CD4-positive, alpha-beta T cell treated with Interleukin-10 for 1 hour (primary cell): ENCODE measurements around the gene SYK.
"Not testable (repeated sequence)": the region's sequence is repeated elsewhere in the genome, so short reads cannot be mapped to it uniquely, and the experiment has no call there.

ENCODE experiments used
- DNase-seq: peaks from one replicate; pipeline ENCODE4 v3.0.0-alpha.2; 2020

Gene SYK

DNA sequence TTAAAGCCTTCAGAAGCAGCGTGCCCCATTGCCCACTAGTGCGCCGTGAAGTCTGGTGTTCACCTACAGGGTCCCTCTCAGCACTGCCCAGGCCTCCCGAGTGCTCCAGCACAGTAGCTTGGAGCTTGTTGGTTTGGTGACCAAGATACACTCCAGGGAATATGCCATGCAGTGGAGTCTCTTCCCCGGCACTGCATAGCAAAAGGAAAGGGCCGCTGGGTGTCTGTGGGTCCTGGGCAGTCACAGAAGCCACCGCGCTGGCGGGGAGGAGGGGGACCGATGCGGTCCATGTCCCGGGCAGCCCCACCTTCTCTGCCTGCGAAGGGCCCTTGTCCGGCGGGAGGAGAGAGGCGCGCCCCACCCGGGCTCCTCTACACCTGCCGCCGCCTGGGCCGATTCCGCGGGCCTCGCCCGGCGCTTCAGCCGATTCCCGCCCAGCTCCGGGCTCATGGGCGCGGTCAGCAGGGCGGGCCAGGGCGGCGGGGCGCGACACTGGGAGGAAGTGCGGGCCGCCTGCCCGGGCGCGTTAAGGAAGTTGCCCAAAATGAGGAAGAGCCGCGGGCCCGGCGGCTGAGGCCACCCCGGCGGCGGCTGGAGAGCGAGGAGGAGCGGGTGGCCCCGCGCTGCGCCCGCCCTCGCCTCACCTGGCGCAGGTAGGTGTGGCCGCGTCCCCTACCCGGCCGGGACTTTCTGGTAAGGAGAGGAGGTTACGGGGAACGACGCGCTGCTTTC lies at the start of gene SYK:
Gene SYK, plus strand, starts transcription at position 579 of the 732 bp plus-strand sequence. CDS start 42,080 bp downstream, outside the sequence.
- peak; percentile 8 for DNase-seq

DNA sequence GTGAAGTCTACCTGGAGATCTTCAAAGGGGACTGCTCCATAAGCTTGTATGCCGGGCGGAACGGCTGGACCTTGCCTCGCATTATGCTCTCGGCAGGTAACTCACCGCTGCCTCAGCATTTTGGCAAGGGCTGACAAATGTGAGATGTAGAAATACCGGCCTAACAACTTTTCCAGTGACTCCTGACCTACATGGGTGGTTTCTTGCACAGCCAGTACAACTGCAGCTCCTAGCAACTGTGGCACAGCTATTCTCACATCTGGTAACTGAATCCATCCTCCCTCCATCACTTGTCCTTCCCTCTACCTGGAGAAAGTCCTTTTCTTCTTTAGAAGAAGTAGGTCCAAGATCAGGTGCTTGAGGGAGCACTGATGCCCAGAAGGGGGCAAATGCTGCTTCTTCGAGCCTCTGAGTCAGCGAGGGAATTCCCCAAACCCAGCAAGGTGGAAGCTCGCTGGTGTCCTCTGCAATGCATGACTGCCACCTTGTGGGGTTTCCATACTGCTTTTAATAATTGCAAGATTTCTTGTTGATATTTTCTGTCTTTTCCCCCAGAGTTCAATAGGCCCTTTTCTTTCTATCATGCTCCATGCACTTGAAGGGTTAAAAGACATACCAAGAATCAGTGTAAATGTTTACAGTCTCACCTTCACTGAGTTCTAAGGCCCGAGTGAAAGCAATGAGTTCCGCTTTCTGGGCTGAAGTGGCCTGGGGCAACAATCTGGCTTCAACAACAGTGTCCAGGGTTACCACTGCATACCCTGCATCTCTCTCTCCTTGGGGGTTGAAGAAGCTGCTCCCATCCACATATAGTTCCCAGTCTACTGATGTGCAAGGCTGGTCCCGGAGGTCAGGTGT lies 45.9 kb upstream of the SYK start:
- DNase-seq = peak; percentile 51

DNA sequence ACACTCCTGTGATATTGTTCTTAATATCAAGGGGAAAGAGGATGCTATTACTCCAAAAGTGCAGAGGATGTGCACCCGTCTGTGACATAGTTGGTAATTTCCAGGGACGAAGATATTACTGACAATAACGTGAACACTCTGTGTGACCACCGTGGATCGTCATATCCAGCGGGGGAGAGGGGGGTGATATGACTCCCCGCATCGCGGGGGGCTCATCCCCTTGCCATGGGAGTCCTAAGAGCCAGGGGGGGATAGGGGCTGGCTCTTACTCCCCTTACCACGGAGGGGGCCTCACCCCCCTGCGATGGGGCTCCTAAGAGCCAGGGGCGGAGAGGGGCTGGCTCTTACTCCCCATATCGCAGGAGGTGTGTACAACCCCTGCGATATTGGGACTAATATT lies 41.0 kb upstream of the SYK start:
- not testable (repeated sequence) for DNase-seq

DNA sequence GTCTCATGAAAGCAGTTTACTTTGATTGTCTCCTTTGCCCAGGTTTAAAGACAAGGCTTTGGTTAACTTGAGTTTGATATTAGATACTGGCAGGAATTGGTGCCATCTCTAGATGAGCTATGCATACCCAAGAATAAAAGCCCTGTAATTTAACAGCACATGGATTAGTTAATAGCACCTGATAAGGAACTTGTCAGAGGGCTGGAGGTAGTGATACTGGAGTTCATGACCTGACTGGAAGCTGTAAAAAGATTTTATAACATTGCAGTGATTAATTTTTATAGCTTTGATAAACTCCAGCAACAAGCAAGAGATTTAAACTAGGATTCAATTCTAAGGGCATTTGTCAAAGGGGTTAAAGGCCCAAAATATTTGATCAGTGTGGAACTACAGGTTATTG lies 34.9 kb upstream of the SYK start:
- no peak for DNase-seq

DNA sequence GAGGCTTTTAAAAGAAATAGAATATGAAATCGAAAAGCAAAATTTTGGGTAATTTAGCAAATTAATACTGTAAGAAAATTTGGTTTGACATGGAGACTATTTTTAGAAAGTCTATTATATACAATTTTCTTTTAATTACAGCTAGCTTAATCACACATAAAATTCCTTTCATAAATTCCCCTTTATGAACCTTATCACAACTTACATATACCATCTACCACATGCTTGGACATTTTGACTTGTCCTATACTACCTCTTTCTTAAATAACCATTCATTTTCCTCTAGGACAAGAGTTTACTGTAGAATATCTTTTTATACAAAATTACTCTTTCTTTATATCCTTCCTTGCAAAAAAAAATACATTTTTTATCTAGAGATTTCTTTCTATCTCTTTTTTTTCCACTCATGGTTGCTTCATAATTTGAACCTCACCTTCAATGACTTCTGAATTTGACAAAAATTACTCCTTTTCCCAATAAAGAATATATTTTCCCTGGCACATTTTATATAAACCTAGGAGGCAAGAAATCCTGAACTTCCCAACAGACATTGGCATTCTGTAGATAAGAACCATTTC lies 34.0 kb upstream of the SYK start:
- DNase-seq = no peak

DNA sequence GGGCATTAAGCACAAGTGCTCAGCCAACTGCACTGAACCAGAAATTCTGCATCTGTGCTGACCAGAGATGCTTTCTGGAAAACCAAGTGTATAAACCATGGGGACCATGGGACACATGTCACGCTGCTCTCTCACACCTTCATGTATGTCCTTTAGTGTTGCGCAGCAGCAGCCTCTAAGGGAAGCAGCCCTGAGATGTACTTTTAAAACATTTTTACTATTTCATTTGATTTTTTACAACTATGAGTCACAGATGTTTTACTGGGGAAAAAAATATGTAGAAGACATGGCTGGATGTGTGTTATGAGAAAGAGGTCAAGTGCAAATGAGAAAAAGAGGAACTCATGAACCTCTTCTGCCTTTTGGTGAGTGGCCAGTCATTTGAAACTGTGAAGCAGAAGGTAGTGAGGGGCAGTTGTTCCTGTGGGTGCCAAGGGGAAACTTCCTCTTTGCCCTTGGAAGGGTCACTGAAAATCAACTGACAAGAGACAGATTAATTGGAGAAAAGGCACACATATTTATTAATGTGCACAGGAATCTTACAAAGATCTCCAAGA lies 31.4 kb upstream of the SYK start:
- DNase-seq = no peak

DNA sequence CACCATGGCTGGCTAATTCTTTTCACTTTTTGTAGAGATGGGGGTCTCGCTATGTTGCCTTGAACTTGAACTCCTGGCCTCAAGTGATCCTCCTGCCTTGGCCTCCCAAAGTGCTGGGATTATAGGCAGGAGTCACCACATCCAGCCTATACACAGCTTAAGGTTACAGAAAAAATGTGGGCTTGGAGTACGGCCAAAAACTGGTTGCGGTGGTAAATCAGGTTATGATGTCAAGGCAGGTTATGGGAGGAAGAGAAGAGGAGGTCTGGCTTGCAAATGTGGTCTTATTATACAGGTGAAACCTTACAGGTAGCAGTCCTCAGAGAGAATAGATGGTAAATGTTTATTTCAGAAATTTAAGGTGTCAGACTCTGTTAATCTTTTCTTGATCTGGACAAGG lies 30.7 kb upstream of the SYK start:
- no peak for DNase-seq

DNA sequence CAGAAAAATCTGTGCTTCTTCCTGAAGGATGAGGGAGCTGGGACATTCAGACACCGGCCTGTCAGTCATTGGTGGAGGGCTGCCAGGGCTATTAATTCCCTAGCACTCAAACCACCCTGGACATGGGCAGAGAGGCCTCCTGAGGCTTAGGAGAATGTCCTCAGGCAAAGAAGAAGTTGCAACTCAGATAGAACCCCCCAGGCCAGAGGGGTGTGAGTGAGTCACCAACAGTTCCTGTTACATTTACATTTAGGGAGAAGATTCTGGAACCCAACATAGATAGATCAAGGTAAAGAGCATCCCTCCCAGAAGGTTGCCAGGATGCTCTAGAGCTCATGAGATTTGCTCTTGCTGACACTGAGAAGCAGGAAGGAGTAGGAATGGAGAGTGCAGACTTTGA lies 29.2 kb upstream of the SYK start:
- no peak for DNase-seq

DNA sequence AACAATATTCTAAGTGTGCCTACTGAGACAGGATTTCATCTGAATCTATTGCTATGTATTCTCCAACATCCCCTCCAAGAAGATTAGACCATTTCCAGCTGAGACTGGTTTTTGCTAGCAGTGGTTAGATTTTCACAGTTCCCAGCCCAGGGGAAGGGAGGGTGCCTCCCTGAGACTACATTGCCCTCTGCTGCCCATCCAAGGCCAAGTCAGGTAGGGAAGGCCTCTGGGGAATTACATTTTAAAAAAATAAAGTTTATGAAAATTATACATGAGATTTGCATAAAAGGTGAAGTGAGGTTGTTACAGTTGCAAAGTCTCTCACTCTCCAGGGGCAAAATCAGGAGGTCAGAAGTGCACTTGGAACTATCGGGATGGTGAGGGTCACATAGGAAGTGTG lies 28.0 kb upstream of the SYK start:
- DNase-seq = no peak

DNA sequence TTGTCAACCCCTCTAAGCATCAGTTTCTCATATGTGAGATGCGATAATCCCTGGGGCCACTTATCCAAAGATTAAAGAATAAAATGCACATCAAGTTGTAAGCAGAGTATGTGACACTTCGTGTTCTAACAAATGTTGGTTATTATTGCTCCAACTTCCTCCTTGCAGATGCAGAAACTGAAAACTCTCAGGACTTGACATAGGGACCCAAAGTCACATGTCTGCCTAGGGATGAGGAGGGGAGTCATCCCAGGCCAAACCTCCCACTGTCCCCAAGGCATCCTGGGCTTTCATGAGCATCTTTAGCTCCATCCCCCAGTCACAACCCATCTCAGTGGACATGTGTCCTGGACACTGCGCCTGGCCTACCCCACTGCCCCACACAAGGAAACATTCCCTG lies 27.5 kb upstream of the SYK start:
- no peak for DNase-seq

DNA sequence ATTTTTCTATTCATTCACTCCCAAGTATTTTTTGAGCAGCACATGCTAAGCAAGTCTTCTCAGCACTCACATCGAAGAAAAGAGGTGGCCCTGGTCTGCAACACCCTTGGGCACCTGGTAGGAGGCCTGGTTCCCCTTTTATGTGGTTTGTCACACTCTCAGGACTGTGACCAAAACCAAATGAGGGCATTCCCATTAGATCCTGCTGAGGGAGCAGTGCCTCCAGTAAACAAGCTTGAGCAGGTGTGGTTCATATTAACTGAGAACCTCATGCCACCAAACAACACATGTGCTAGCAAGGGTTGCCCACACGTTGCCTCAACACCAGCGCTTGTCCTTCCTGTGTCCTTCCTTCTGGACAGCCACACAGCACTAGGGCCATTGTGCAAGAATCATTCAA lies 26.9 kb upstream of the SYK start:
- no peak for DNase-seq

DNA sequence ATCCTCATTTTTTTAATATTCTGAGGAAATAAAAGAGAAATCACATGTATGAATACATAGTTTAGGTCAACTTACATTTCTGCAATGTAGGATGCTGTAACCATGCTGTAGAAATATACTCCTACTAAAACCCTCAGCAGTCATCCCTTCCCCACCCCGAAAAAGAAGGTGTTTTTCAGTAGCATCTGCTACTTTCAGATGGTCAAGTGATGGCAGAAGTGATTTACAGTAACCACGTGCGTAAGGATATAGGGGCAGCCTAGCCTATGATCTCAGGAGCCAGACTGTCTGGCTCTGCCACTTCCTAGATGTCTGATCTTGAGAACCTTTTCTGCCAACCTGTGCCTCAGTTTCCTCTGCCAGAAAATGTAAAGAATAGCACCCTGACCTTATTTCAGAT lies 26.0 kb upstream of the SYK start:
- no peak for DNase-seq

DNA sequence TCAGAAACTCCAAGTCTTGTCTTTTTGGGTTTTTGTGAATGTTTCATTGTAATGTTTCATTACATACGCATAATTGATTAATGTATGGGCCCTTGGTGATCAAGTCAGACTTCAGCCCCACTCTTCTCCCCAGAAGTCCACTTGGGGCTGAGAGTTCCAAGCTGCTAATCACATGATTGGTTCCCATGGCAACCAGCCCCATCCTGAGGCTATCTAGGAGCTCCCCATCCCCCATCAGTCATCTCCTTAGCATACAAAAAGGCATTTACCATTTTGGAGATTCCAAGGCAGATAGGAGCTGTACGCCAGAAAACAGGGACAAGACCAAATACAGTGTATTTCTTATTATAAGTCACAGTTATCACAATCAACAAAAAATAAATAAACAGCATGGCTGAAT lies 22.9 kb upstream of the SYK start:
- DNase-seq = no peak

DNA sequence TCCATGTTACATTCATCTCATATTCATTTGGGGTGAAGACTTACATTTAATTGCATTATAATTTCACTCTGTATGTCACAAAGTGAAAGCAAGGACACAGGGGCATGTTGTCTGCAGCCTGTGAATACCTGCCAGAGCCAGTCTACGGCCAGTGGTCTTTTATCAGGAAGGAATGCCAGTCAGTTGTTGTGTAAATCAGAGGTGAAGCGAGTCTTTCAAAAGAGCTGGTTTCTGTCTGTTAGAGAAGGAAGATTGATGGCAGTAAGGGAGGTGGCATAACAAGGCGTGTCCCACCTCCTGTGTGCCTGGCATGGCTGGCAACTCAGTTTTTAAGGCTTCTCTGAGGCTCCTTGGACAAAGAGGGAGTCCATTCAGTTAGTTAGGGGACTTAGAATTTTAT lies 18.1 kb upstream of the SYK start:
- DNase-seq = no peak

DNA sequence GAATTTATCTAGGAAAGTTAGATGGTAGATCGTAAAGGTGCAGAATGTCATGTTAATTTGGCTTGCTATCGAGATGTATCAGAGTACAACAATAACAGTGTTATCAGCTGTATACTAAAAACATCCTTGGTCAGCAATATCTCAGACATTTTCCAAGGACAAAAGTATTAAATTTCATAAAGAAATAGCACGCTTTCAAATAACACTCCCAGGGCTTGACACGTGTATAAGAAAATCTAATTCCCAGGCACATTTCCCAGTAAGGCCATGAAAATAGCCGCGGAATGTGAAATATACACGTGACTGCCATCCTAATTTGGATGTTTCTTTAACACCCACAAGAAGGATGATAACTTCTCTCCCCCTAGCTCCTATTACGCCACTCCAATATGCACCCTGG lies 17.7 kb upstream of the SYK start:
- DNase-seq = no peak

DNA sequence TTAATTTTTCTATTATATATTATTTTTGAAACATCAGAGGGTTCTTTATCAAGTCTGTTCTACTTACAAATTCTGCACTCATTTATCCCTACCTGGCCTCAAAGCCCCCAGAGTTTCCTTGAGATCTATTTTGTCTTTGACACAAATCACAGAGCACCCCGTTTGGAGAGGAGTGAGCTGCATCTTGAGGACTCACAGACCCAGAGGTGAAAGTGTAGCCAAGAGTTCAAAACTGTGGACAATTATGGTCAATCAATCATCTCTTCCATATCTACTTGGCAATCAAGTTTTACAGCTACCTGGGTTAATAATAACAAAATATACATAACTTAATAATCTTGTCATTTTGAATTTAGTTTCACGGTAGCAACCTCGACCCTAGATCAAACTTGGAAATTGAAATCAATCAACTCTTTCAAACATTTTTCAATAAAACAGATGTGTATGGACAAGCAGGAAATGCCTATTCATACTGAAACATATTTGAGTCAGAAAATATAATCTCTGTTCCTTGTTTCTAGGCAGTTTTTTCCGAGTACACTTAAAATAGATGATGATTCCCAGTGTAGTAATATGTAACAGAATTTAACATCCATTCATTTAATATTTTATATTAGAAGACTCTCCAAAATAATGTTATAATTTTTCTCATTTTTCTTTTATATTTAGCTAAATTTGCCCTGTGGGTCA lies 13.7 kb upstream of the SYK start:
- DNase-seq = no peak

DNA sequence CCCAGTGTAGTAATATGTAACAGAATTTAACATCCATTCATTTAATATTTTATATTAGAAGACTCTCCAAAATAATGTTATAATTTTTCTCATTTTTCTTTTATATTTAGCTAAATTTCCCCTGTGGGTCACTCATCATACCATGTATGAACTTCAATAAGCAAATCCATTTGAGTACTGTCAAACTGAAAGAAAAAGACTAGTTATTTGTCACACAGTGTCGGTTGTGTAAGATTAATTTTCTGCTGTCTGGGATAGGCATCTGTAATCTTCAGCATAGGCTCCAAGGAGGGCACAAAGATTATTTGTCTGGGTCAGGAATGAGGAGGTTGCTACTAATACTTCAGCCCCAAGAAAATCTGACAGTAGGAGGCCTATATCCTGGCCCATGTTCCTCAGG lies 13.1 kb upstream of the SYK start:
- DNase-seq = not testable (repeated sequence)

DNA sequence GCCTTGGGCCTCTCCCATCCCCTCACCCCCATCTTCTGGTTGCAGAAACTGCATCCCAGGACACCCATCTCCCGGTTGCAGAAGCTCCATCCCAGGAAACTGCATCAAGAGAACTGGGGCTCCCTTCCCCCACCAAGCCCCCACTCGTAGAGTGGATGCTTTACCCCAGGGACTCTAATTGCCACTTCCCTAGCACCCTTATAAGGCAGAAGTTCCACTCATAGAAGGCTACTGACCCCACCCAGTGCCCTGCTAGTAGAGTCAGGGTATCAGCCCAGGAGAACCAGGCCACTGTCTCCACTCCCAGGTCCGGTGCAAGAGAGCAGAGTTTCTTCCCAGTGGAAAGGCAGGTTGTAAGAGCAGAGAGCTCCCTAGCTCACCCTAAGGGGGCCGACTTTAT lies 12.2 kb upstream of the SYK start:
- DNase-seq = no peak

DNA sequence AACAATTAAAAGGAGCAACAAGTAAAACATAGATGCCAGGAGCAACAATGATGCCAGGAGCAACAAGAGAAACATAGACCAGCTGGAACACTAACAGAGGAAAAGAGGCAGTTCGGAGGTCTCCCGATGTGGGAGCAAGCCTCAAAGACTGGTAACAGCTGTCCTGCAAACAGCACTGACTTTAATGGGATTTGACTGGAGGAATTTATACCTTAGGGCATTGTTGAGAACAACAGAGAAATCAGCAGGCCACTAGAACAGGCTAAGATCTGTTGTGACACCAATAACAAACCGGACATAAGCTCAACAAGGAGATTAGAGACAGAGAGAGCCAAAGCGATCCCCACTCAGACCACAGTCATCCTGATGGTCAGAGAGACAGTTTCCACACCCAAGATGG lies 11.8 kb upstream of the SYK start:
- DNase-seq = no peak

DNA sequence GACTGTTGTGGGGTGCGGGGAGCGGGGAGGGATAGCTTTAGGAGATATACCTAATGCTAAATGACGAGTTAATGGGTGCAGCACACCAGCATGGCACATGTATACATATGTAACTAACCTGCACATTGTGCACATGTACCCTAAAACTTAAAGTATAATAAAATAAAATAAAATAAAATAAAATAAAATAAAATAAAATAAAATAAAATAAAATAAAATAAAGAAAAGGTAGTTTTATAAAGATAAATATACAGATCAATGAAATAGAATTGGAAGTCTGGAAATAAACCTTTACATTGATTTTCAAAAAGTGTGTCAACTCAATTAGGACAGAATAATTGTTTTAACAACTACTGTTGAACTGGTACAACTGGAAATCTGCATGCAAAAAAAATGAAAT lies 8.6 kb upstream of the SYK start:
- DNase-seq = not testable (repeated sequence)

DNA sequence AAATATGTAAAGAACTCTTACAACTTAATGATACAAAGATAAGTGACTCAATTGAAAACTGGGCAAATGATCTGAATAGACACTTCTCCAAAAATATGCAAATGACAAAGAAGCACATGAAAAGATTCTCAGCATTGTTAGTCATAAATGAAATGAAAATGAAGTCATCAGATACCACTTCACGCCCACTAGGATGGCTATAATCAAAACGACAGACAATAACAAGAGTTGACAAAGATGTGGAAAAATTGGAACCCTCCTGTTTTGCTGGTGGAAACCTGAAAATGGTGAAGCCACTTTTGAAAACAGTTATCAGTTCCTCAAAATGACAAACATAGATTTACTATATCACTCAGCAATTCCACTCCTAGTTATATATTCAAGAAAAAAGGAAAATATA lies 7.9 kb upstream of the SYK start:
- no peak for DNase-seq

DNA sequence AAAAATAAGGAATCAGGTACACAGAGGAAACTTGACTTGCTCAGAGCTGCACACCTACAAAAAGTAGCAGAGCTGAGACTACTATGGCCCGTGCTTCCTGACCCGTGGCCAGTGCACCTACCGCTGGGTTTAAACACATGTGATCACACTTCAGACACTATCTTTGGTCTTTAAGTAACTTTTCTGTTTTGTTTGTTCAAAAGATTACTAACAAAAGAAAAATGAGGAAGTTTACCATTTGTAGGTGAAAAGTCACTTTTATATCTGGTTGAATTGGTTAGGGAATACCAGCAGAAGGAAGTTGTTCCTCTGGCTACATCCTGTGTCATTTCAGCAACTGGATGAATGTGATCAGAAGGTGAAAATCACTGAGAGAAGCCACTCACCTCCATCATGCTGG lies 6.5 kb upstream of the SYK start:
- no peak for DNase-seq

DNA sequence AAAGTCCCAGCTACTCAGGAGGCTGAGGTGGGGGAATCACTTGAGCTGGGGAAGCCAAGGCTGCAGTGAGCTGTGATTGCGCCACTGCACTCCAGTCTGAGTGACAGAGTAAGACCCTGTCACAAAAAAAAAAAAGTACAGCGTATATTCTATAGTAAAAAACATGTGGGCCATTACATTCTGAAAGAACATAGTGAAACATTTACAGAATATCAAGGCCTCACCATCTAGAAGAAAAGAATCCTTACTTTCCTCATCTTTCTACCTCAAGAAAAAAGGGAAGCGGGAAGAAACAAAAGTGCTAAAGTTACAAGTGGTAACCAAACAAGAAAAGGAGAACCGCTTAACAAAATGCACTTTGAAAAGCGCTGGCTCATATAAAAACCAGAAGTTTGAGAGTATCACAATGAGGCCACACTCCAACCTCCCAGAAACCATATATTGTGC lies 5.7 kb upstream of the SYK start:
- DNase-seq = peak; percentile 8
